Hepatocyte (in vitro differentiated cells): ENCODE data around the gene TCF7L1. TPM values are rescaled to one million over a fixed set of nuclear protein-coding genes. Genes with fewer than 3 reads are reported as not detected.
"Not testable (repeated sequence)": the region's sequence is repeated elsewhere in the genome, so short reads cannot be mapped to it uniquely, and the experiment has no call there.

Source experiments
- DNase-seq: peaks from one replicate; pipeline ENCODE4 v3.0.0-alpha.2; 2016; ENCODE audit warnings: low spot score
- H2AFZ ChIP-seq: fragments of 200-600 bp; sonication (generic); 2 replicates; pipeline ENCODE4 v1.6.0; 2016; ENCODE audit warnings: antibody characterized with exemption, mild to moderate bottlenecking
- H3K27ac ChIP-seq: fragments of 200-600 bp; sonication (generic); 2 replicates; pipeline ENCODE4 v1.5.1; 2016; ENCODE audit warnings: mild to moderate bottlenecking
- H3K27me3 ChIP-seq: fragments of 200-600 bp; sonication (generic); 2 replicates; pipeline ENCODE4 v1.6.1; 2016
- H3K36me3 ChIP-seq: fragments of 200-600 bp; sonication (generic); replicated peaks from 2 replicates; pipeline ENCODE4 v1.5.1; 2016; ENCODE audit warnings: low read depth; ENCODE audit not compliant: insufficient read depth
- H3K4me1 ChIP-seq: fragments of 200-600 bp; sonication (generic); 2 replicates; pipeline ENCODE4 v1.5.1; 2016; ENCODE audit warnings: mild to moderate bottlenecking, moderate library complexity; ENCODE audit not compliant: insufficient read depth
- H3K4me2 ChIP-seq: fragments of 200-600 bp; sonication (generic); 2 replicates; pipeline ENCODE4 v1.6.0; 2016
- H3K4me3 ChIP-seq: fragments of 200-600 bp; sonication (generic); 2 replicates; pipeline ENCODE4 v1.5.1; 2016; ENCODE audit warnings: mild to moderate bottlenecking
- H3K79me2 ChIP-seq: fragments of 200-600 bp; sonication (generic); 2 replicates; pipeline ENCODE4 v1.6.0; 2017; ENCODE audit warnings: mild to moderate bottlenecking
- H3K9me2 ChIP-seq: fragments of 200-600 bp; sonication (generic); replicated peaks from 2 replicates; pipeline ENCODE4 v1.6.0; 2017; ENCODE audit warnings: mild to moderate bottlenecking; ENCODE audit not compliant: insufficient read depth
- H3K9me3 ChIP-seq: fragments of 200-600 bp; sonication (generic); 2 replicates; pipeline ENCODE4 v1.5.1; 2016; ENCODE audit warnings: low read depth, mild to moderate bottlenecking
- H4K20me1 ChIP-seq: fragments of 200-600 bp; sonication (generic); 2 replicates; pipeline ENCODE4 v1.6.0; 2016; ENCODE audit warnings: mild to moderate bottlenecking; ENCODE audit not compliant: insufficient read depth, poor library complexity, severe bottlenecking
- CTCF ChIP-seq: fragments of 200-600 bp; sonication (generic); IDR thresholded peaks from 2 replicates; pipeline ENCODE4 v1.5.1; 2016; ENCODE audit warnings: antibody characterized with exemption, mild to moderate bottlenecking; ENCODE audit not compliant: poor library complexity
- EZH2 ChIP-seq: fragments of 200-600 bp; sonication (generic); IDR thresholded peaks from 2 replicates; pipeline ENCODE4 v1.6.1; 2016; ENCODE audit warnings: antibody characterized with exemption, mild to moderate bottlenecking, borderline replicate concordance
- EZH2phosphoT487 ChIP-seq: fragments of 200-600 bp; sonication (generic); IDR thresholded peaks from one replicate; pipeline ENCODE4 v1.6.1; 2018; ENCODE audit warnings: antibody characterized with exemption, mild to moderate bottlenecking, low read depth, moderate library complexity; ENCODE audit not compliant: unreplicated experiment, severe bottlenecking
- WGBS: methylation state at CpG from one replicate; pipeline ENCODE4 v1.1.6; 2016; ENCODE audit warnings: low lambda C conversion rate; ENCODE audit errors: missing lambda C conversion rate; 5-methylcytosine and 5-hydroxymethylcytosine counted together
- polyA plus RNA-seq: library from polyadenylated mRNA; unstranded; fragments of >200 nt; fragmentation: Nextera tagmentation; extraction: Ambion mirVana; gene quantifications from 2 replicates; pipeline ENCODE4 v1.2.1, GENCODE V29; 2016
- total RNA-seq: library from RNA; depleted of rRNA; stranded (reverse); fragments of >200 nt; gene quantifications from 2 replicates; pipeline ENCODE4 v1.2.3, GENCODE V29; 2014

Gene TCF7L1
- total and polyA plus RNA-seq, 2 experiments from 2014 or later: 3.7 to 20.6 TPM

DNA sequence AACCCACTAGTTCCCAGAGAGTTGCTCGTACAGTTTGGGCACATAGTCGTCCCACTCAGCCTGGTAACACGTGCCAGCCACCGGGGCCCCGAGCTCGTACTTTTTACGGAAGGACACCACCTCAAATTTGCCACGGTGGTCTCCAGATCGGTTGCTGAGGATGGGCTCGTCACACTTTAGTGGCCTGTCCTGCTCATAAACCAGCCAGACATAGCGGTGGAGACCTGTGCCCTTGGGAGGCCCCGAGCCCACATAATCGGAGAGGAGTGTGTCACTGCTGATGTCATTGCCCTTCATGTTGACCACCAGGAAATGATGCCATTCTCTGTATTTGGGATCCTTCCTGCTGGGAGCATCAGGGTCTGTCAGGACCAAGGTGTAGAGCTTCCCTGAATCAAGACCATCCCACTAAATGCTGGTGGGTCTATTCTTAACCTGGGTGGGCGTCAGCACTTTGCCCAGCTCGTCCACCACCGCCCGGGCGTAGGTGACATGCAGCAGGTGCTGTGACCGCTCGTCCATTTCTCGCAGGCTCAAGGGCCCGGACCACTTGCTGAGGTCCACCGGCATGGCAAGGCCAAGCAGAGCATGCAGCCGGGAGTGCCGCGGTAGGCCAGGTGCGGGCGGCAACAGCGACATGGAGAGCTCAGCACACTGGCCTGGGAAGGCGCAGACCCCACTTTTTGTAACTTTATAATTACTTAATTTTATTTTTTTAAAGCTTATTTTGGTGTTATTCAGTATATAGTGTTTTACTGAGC lies 208.3 kb downstream of the TCF7L1 start:
- H3K4me1 ChIP-seq: no peaks in the 10 kb centered on the region
- H3K27ac ChIP-seq: no peak overlapping the region
- H2AFZ ChIP-seq: no peak overlapping the region
- H3K36me3 ChIP-seq: no peaks in the 10 kb centered on the region
- H3K9me3 ChIP-seq: no peaks in the 10 kb centered on the region
- H4K20me1 ChIP-seq: no peaks in the 10 kb centered on the region
- H3K27me3 ChIP-seq: no peaks in the 10 kb centered on the region
- no peak for DNase-seq
- no peak overlapping the region for H3K4me3 ChIP-seq
- no peaks in the 10 kb centered on the region for H3K9me2 ChIP-seq
- no peak for TF ChIP-seq CTCF
- TF ChIP-seq EZH2: no peak
- no peak for TF ChIP-seq EZH2phosphoT487
- 95% methylated on average over 30 of the region's 30 CpGs for WGBS
- no peaks in the 10 kb centered on the region for H3K79me2 ChIP-seq
- no peak overlapping the region for H3K4me2 ChIP-seq

DNA sequence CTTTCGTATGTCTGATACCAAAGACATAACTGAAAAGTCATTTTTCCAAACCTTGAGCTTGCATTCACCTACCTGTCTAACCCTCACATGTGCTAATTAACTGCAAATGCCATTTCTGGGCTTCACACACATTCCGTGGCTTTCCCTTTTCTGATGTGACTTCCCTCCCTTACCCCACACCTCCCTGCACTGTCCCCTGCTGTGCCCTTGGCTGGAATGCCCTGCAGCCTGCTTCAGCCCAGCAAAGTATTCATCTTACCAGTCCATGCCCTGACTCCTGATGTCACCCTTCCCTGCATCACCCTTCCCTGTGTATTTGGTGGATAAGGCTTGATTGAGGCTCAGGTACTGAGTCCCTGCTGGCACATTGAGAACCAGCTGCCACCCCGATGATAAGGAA lies 209.0 kb downstream of the TCF7L1 start:
- H3K4me3 ChIP-seq: no peak overlapping the region
- no peaks in the 10 kb centered on the region for H3K27me3 ChIP-seq
- H3K4me1 ChIP-seq: no peaks in the 10 kb centered on the region
- H3K36me3 ChIP-seq: no peaks in the 10 kb centered on the region
- H3K4me2 ChIP-seq: no peak overlapping the region
- no peaks in the 10 kb centered on the region for H4K20me1 ChIP-seq
- no peak overlapping the region for H2AFZ ChIP-seq
- 89% methylated on average over 3 of the region's 3 CpGs for WGBS
- H3K9me3 ChIP-seq: no peaks in the 10 kb centered on the region
- DNase-seq: no peak
- no peak for TF ChIP-seq EZH2
- no peak for TF ChIP-seq CTCF
- TF ChIP-seq EZH2phosphoT487: no peak
- H3K79me2 ChIP-seq: no peaks in the 10 kb centered on the region
- H3K27ac ChIP-seq: no peak overlapping the region
- H3K9me2 ChIP-seq: no peaks in the 10 kb centered on the region

GRCh38 chr2:85343207-85343895 lies 210.2 kb downstream of the TCF7L1 start:
- not testable (repeated sequence) for H3K27me3 ChIP-seq, DNase-seq, H4K20me1 ChIP-seq, H3K36me3 ChIP-seq, H2AFZ ChIP-seq, H3K4me2 ChIP-seq, H3K79me2 ChIP-seq, H3K9me3 ChIP-seq, H3K27ac ChIP-seq, H3K9me2 ChIP-seq, H3K4me3 ChIP-seq, H3K4me1 ChIP-seq
- WGBS: 96% methylated on average over 8 of the region's 10 CpGs

DNA sequence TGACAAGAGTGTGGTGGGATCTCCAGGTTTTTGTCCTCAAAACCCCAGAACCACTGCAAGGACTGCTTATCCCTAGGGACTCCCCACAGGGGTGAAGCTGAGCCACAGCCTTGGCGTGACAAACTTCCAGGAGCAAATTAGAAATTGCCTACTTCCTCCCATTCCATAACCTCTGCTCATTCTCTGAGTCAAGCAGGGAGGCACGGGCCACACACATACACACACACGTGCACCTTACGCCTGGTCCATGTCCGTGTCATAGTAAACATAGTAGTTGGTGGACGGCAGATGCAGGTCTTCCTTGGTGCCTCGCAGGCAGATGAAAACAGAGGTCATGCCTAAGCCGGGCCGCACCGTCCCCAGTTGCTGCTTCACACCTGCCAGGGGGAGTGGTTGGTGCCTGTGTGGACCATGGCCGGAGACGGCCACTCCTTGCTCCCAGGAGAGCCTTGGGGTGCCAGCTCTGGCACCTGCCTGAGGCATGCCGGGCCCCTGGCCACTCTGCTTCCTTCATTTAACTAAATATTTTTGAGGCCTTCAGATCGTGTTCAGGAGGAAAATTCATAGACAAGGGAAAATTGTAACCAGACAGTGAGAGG lies 211.3 kb downstream of the TCF7L1 start:
- WGBS: 95% methylated on average over 14 of the region's 14 CpGs
- Histone ChIP-seq H3K9me2 (no peaks in the 10 kb centered on the region), H3K27ac (no peak overlapping the region), H4K20me1 (no peaks in the 10 kb centered on the region), H3K9me3 (no peaks in the 10 kb centered on the region), H3K27me3 (no peaks in the 10 kb centered on the region), H2AFZ (no peak overlapping the region), H3K4me1 (no peaks in the 10 kb centered on the region), H3K4me2 (no peak overlapping the region), H3K79me2 (no peaks in the 10 kb centered on the region), H3K4me3 (no peak overlapping the region), H3K36me3 (no peaks in the 10 kb centered on the region)
- no peak for DNase-seq
- TF ChIP-seq EZH2 (no peak), EZH2phosphoT487 (no peak), CTCF (no peak)
